ENCODE results near the gene CELF2.

- no peak for TF ChIP-seq CTCF (IDR thresholded peaks at IDR 0.05)
- TF ChIP-seq POLR2A (IDR thresholded peaks at IDR 0.05): no peak
Observed at GRCh38 chr10:11166550-11166949, 148.9 kb downstream of the CELF2 start.

Measured in thyroid gland (tissue), 4 donors.